Fibroblast of pulmonary artery (primary cell): ENCODE measurements around the gene CEBPB.

Experiments used
- DNase-seq: peaks from one replicate; pipeline ENCODE4 v3.0.0-alpha.2; 2010; ENCODE audit warnings: low read depth
- H3K4me3 ChIP-seq: replicated peaks from 2 replicates; pipeline ENCODE4 v1.5.1; 2011; ENCODE audit warnings: low read depth, mild to moderate bottlenecking, control low read depth, low read length, moderate library complexity
- TF ChIP-seq, protein P1 (sequence below): IDR thresholded peaks from 2 replicates; pipeline ENCODE4 v1.5.1; 2011; ENCODE audit warnings: mild to moderate bottlenecking, control low read depth, low read length, inconsistent platforms; ENCODE audit errors: missing control alignments

The CEBPB gene

DNA sequence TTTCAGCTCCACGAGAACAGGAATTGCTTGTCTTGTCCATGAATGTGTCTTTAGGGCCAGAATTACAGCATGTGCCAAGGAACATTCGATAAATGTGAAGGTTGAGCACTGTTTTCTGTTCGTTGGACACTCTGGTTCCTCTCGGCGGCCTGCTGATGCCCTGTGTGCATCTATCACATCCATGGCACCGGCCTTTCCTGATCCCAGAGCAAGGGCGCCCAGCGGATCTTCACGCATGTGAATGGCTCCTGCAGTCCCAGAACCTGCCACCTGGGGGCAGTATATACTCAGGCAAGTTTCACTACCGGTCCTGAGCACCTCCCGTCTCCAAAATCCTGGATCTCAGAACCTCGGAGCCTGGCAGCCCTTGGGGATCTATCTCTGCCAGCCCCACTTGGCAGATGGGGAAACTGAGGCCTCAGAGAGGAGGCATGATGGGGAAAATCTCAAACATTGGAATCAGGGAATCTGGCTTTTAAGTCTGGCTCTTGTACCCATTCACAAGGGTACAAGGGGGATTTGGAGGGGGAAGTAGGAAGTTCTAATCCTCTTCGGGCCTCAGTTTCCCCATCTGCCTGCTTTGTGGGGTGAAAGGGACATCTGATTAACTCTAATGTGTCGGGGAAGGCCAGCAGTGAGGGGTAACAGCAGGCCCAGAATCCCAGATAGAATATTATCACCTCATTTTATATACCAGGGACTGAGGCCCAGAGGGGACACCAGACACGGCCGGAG is 4.3 kb upstream of the CEBPB start:
- DNase-seq = peak; percentile 89
- H3K4me3 ChIP-seq = no peak overlapping the region
- TF ChIP-seq, protein P1, sequence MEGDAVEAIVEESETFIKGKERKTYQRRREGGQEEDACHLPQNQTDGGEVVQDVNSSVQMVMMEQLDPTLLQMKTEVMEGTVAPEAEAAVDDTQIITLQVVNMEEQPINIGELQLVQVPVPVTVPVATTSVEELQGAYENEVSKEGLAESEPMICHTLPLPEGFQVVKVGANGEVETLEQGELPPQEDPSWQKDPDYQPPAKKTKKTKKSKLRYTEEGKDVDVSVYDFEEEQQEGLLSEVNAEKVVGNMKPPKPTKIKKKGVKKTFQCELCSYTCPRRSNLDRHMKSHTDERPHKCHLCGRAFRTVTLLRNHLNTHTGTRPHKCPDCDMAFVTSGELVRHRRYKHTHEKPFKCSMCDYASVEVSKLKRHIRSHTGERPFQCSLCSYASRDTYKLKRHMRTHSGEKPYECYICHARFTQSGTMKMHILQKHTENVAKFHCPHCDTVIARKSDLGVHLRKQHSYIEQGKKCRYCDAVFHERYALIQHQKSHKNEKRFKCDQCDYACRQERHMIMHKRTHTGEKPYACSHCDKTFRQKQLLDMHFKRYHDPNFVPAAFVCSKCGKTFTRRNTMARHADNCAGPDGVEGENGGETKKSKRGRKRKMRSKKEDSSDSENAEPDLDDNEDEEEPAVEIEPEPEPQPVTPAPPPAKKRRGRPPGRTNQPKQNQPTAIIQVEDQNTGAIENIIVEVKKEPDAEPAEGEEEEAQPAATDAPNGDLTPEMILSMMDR = peak; percentile 95

DNA sequence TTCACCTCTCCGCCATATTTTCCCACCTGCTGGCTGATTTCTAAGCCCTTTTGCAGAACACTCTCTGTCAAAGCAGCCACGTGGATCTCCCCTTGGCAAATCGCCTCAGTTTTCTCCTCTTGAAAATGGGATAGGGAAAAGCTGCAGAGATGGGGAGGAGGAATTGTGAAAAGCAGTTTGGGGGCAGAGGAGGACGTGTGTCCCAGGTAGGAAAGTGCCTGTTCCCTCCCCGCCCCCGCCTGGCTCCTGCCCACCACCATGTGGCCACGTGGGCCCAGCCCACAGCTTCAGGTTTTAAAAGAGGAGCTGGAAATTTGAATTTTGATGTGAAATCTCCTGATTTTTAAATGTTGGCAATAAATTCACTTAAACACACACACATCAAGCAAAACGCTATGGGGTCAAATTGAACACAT is 3.6 kb upstream of the CEBPB start:
- H3K4me3 ChIP-seq = no peak overlapping the region
- DNase-seq = no peak
- TF ChIP-seq, protein P1 = no peak

DNA sequence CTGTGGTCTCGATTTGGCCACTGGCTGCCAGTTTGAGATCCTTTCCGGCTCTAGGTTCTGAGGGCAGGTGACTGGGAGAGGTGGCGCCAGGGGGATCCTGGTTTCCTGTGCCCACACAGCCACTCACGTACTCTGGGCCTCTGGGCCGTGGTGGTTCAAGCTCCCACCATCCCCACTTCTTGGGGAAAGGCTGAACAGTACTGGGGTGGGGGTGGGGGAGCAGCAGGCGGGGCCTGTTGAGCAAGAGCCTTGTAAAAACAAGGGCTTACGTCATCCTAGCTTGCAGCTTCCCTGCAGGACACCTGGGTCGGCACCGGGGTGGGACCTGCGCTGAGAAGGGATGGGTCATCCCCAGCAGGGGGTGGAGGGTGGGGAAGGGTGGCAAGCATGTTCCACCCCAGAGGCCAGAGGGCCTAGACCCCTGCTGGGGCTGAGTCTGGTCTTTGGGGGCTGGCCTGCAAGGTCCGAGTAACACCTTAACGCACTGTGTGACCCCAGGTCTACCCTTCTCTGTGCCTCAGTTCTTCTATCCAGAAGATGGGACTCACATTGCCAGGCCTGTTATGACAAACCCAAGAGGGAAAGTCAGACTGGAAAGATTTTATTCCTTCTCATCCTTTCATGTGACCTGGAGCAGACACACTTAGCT is 3.1 kb upstream of the CEBPB start:
- peak; percentile 49 for DNase-seq
- TF ChIP-seq, protein P1 = no peak
- H3K4me3 ChIP-seq = no peak overlapping the region

DNA sequence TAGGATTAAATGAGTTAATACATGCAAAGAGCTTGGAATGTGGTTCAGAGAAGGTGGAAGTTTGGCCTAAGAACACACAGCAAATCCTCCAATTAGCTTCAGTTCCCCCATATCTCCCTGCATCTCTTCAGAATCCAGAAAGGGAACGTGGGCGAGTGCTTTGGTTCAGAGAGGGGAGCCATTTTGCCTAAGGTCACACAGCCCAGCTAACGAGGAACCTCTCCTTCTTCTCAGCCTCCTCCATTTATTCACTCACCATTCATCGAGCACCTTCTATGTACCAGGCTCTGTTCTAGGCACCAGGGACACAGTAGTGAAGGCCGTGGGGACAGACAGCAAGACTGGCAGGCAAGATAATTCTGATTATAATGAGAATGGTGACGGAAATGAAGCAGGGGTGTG is 2.3 kb upstream of the CEBPB start:
- TF ChIP-seq, protein P1 = no peak
- H3K4me3 ChIP-seq = no peak overlapping the region
- no peak for DNase-seq

DNA sequence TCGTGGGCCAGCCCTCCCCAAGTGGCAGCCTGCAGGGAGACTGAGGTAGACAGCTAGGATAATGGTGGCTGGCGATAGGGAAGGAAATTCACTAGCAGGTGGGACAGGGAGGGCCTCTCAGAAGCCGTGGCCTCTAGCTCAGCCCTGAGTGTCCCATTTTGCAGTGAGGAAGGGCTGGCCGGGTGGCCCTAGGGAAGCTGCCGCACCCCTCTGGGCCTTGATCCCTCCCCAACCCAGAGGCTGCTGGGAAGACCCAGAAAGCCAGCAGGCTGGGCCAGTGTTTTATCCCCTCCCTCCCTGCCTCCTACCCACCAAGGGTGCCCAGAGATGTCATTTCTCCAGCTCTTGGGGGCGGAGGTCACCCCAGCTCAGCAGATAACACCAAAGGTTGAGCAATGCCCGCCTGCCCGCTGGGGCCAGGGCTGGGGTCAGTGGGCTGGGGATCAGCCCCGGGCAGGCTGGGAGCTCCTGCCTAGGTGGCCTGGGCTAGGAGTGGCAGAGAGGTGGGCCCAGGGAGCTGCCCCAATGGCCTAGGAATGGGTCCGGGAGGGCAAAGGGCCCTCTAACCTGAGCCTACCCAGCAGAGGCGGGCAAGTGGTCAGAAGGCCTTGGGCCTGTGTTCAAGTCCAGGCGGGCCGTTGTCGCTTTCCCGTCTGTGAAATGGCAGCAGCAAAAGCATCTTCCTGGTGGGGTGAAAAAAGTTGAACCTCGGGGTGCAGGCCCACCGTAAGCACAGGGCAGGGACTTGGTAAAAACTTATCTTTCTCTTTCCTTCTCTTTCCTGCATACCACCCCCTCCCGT is 1.6 kb upstream of the CEBPB start:
- TF ChIP-seq, protein P1 = no peak
- DNase-seq = no peak
- no peak overlapping the region for H3K4me3 ChIP-seq

DNA sequence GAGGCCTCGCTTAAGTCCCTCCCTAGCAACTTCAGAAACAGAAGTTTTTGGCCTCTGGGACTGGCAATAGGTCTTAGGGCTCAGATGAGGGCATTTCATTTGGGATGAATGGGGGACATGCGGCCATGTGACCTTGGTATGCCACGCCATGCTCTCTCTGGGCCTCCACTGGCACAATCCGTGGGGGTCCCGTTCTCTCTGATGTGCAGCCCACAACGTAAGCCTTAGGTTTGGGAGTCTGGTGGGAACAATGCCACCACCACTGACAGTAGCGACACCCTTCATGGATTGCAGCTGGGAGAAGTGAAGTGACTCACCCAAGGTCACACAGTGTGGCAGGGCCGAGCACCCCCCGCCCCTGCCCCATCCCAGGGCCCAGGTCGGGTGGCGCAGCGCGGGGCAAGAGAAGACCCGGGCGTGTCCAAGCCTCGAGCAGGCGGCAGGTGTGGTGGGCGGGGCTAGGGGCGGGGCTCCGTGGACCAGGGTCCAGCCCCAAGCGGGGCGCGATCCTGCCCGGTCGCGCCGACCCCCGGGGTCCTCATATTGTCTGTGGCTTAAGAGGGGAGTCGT is 864 bp upstream of the CEBPB start:
- no peak overlapping the region for H3K4me3 ChIP-seq
- TF ChIP-seq, protein P1 = no peak
- no peak for DNase-seq
